ENCODE results near the gene DPP6. TPM values are rescaled to one million over a fixed set of nuclear protein-coding genes. Genes with fewer than 3 reads are reported as not detected.
A peak's percentile ranks its signal among the peaks of the same experiment; 100 is the strongest.
"Not testable (repeated sequence)": the region's sequence is repeated elsewhere in the genome, so short reads cannot be mapped to it uniquely, and the experiment has no call there.

Gene DPP6
- polyA plus RNA-seq (2013, experiment 1 of 2): 0.98 TPM
- polyA plus RNA-seq (2013, experiment 2 of 2): 1.0 TPM

DNA sequence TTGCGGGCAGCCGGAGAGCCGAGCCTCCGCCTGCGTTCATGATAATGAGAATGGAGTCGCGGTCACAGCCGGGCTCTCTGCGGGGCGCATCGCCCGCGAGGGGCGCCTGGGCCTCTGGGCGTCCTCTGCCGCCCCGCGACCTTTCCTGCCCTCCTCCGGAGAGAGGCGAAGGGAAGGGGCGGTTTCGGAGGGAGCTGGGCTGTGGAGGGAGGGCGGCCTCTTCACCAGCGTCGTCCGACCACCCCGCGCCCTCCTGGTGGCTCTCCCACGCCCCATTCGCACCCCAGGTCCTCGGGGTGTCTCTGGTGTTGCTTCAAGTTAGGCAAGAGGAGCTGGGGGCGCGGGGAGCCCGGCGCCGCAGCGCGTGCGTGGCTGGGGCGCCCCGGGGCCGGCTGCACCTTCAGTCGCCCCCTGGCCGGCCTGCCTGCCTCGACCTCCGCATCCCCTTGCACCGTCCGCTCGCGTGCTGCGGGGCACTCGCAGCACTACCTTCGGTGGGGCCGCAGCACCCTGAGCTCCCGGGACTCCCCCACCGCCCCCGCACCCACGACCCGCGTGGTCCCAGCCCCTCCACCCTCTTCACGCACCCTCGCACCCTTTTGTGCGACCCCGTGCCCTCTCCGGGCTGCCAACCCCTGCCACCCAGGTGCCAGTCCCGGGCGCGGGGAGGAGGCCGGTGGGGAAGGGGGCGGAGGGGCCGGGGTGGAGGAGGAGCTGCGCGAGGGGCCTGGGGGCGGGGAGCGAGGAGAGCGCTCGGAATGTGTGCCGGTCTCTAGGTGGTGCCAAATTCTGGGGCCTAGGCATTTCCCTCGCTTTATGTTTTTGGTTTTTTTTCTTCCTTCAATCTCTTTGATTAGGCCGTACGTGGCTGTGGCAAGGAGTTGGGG lies at the start of gene DPP6:
DPP6 (plus strand) TSS at position 756 of the 887 bp plus-strand sequence.
- not testable (repeated sequence) for H4K5ac ChIP-seq (ENCODE audit: low read length); H2AK5ac ChIP-seq (ENCODE audit: low read length); H2BK15ac ChIP-seq (replicated peaks; ENCODE audit: low read depth); H3K4me2 ChIP-seq (ENCODE audit: low read length); H2BK5ac ChIP-seq (ENCODE audit: low read length); H3K27me3 ChIP-seq (ENCODE audit: insufficient read depth, low read length, poor library complexity); H3K56ac ChIP-seq (ENCODE audit: low read length); H4K8ac ChIP-seq (ENCODE audit: low read depth, low read length); H3K4me3 ChIP-seq (ENCODE audit: low read length); H3K79me2 ChIP-seq (ENCODE audit: control insufficient read depth, insufficient read depth, low read length); H3K4ac ChIP-seq (ENCODE audit: low read depth, low read length); H3K4me1 ChIP-seq (ENCODE audit: control insufficient read depth, low read depth, low read length); H3K27ac ChIP-seq (ENCODE audit: low read depth, low read length); H3K23ac ChIP-seq (ENCODE audit: low read length); H3K36me3 ChIP-seq (ENCODE audit: control insufficient read depth, insufficient read depth, low read length); H2BK120ac ChIP-seq (ENCODE audit: low read depth, low read length); H3K18ac ChIP-seq (ENCODE audit: low read length); H3K79me1 ChIP-seq (ENCODE audit: low read length)
- WGBS (ENCODE audit: extremely low coverage, insufficient coverage, low lambda C conversion rate): no CpG with 5 or more reads among the region's 81 CpGs
- DNase-seq: peak; percentile 37
- H3K9ac ChIP-seq (ENCODE audit: low read length): peak within 1 kb of the TSS; percentile 36

DNA sequence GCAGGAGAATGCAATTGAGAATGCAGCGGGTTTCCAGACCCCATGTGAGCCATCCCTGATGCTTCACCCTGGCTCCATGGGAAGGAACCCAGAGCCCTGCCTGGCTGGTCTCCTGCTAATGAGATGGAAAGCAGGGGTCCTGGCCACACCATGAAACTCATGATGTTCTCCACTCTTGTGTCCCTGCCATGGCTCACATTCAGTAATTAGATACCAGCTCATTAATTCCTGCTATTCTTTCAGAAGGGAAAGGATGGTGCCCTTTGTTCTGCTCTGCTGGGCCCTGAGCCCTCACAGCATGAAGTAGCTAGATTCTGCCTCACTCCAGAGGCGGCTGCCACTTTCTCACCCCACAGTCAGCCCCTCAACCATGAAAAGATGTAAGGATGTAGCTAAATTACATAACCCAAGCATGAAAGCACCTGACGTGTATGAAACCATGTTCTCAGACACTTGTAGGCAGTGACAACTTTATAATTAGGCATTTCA lies 42.7 kb upstream of the DPP6 start:
- not testable (repeated sequence) for H3K36me3 ChIP-seq (ENCODE audit: control insufficient read depth, insufficient read depth, low read length); H3K79me2 ChIP-seq (ENCODE audit: control insufficient read depth, insufficient read depth, low read length); H3K79me1 ChIP-seq (ENCODE audit: low read length); H3K23ac ChIP-seq (ENCODE audit: low read length); H3K4me3 ChIP-seq (ENCODE audit: low read length); H3K56ac ChIP-seq (ENCODE audit: low read length); DNase-seq; H2BK120ac ChIP-seq (ENCODE audit: low read depth, low read length); H4K5ac ChIP-seq (ENCODE audit: low read length); H2BK5ac ChIP-seq (ENCODE audit: low read length); H2AK5ac ChIP-seq (ENCODE audit: low read length); H3K4me1 ChIP-seq (ENCODE audit: control insufficient read depth, low read depth, low read length); H3K18ac ChIP-seq (ENCODE audit: low read length); H3K4ac ChIP-seq (ENCODE audit: low read depth, low read length); H2BK15ac ChIP-seq (replicated peaks; ENCODE audit: low read depth); H3K27ac ChIP-seq (ENCODE audit: low read depth, low read length); H4K8ac ChIP-seq (ENCODE audit: low read depth, low read length); H3K4me2 ChIP-seq (ENCODE audit: low read length); H3K9ac ChIP-seq (ENCODE audit: low read length); H3K27me3 ChIP-seq (ENCODE audit: insufficient read depth, low read length, poor library complexity)
- WGBS (ENCODE audit: extremely low coverage, insufficient coverage, low lambda C conversion rate): no CpG with 5 or more reads among the region's 3 CpGs

DNA sequence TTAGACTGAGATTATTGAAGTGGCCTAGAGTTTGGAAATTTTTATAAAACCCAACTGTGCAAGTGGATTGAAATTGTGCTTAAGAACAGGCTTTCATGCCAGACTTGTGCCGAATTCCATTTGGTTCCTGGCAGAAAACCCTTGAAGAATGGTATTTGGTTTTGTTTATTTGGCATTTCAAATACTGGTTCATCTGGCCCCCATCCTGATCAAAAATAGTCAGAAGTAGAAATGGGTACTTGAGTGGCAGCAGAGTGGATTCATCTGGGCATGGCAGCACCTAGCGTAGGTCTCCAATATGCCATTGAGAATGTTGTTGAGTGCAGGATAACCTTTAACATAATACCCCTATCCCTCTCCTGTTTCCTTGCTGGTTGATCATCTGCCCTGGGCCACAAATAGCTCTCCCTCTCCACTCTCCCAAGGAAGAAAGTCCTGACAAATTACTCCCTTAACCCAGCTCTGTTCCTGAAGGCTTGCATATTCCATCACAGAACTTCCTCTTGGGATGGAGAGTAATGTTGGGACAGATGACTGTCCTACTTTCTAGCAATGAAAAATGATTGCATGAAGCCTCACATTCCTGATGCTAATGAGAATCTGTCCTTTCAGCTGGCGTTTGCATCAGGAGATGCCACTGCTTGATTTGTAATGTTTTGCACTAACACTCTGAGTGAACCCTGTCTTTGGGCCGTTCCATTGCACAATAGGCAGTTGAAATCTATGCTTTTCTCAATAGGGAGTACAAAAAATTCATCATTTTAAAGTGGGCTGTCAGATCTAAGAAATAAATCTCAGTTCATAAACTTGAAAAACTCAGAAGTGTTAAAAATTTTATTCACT lies 41.3 kb upstream of the DPP6 start:
- H3K4me2 ChIP-seq (ENCODE audit: low read length); H3K27ac ChIP-seq (ENCODE audit: low read depth, low read length); H3K4me1 ChIP-seq (ENCODE audit: control insufficient read depth, low read depth, low read length): not testable (repeated sequence)

DNA sequence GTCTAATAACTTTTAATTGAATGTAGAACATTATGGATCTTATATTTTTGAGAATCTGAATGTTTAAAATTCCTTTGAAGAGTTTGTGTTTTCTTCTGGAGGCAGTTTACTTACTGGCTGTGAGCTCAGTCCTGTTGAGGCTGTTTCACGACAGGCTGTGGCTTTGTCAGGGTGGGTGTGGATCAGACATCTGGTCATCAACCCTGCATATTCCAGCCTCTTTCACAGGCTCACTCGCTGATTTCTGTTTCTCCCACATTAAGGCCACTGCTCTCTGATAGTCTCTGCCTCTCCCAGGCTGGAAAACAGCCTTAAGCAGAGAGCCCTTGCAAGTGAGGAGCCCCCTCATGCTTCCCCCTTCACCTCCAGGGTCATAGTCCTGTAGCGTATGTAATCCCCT lies 39.4 kb upstream of the DPP6 start:
- not testable (repeated sequence) for H3K9ac ChIP-seq (ENCODE audit: low read length); H3K23ac ChIP-seq (ENCODE audit: low read length); H3K18ac ChIP-seq (ENCODE audit: low read length); H2BK15ac ChIP-seq (replicated peaks; ENCODE audit: low read depth); H3K56ac ChIP-seq (ENCODE audit: low read length); H3K4me3 ChIP-seq (ENCODE audit: low read length); H3K79me2 ChIP-seq (ENCODE audit: control insufficient read depth, insufficient read depth, low read length); H3K36me3 ChIP-seq (ENCODE audit: control insufficient read depth, insufficient read depth, low read length); H2BK5ac ChIP-seq (ENCODE audit: low read length); H3K4ac ChIP-seq (ENCODE audit: low read depth, low read length); H3K4me2 ChIP-seq (ENCODE audit: low read length); H3K4me1 ChIP-seq (ENCODE audit: control insufficient read depth, low read depth, low read length); H3K27me3 ChIP-seq (ENCODE audit: insufficient read depth, low read length, poor library complexity); H3K27ac ChIP-seq (ENCODE audit: low read depth, low read length); H4K8ac ChIP-seq (ENCODE audit: low read depth, low read length); H2BK120ac ChIP-seq (ENCODE audit: low read depth, low read length); H4K5ac ChIP-seq (ENCODE audit: low read length); H3K79me1 ChIP-seq (ENCODE audit: low read length); DNase-seq; H2AK5ac ChIP-seq (ENCODE audit: low read length)
- no CpG with 5 or more reads among the region's 3 CpGs for WGBS (ENCODE audit: extremely low coverage, insufficient coverage, low lambda C conversion rate)

More for the DNA sequence above, 41.3 kb upstream of the DPP6 start:
- not testable (repeated sequence) for H3K79me1 ChIP-seq (ENCODE audit: low read length); H3K4me3 ChIP-seq (ENCODE audit: low read length); H3K23ac ChIP-seq (ENCODE audit: low read length); H3K18ac ChIP-seq (ENCODE audit: low read length); H3K36me3 ChIP-seq (ENCODE audit: control insufficient read depth, insufficient read depth, low read length); H2BK5ac ChIP-seq (ENCODE audit: low read length); H3K27me3 ChIP-seq (ENCODE audit: insufficient read depth, low read length, poor library complexity); H4K8ac ChIP-seq (ENCODE audit: low read depth, low read length); H3K4ac ChIP-seq (ENCODE audit: low read depth, low read length); H4K5ac ChIP-seq (ENCODE audit: low read length); H3K56ac ChIP-seq (ENCODE audit: low read length); H2BK15ac ChIP-seq (replicated peaks; ENCODE audit: low read depth); H2AK5ac ChIP-seq (ENCODE audit: low read length); DNase-seq; H3K79me2 ChIP-seq (ENCODE audit: control insufficient read depth, insufficient read depth, low read length); H3K9ac ChIP-seq (ENCODE audit: low read length); H2BK120ac ChIP-seq (ENCODE audit: low read depth, low read length)
- no CpG with 5 or more reads among the region's 4 CpGs for WGBS (ENCODE audit: extremely low coverage, insufficient coverage, low lambda C conversion rate)

DNA sequence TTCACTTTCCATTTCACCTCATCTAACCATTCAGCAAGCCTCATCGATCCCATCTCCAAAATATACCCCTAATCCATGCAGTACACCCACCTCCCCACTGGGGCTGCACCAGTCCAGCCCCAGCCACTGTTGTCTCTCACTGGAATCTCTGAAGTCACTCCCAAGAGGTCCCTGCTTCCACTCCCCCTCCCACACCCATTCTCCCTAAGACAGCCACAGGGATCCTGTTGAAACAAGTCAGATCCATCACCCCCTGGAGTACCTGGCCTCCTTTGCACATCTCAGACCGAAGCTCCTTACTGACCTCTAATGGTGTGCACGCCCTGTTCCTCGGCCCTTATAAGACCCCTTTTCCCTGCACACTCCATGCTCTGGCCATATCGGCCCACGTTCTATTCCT lies 36.6 kb upstream of the DPP6 start:
- peak; percentile 35 for DNase-seq
- H4K8ac ChIP-seq (ENCODE audit: low read depth, low read length); H3K4me1 ChIP-seq (ENCODE audit: control insufficient read depth, low read depth, low read length); H3K4me2 ChIP-seq (ENCODE audit: low read length); H3K79me1 ChIP-seq (ENCODE audit: low read length); H3K56ac ChIP-seq (ENCODE audit: low read length); H4K5ac ChIP-seq (ENCODE audit: low read length); H2AK5ac ChIP-seq (ENCODE audit: low read length); H3K79me2 ChIP-seq (ENCODE audit: control insufficient read depth, insufficient read depth, low read length); H3K4me3 ChIP-seq (ENCODE audit: low read length); H3K36me3 ChIP-seq (ENCODE audit: control insufficient read depth, insufficient read depth, low read length); H3K9ac ChIP-seq (ENCODE audit: low read length); H2BK5ac ChIP-seq (ENCODE audit: low read length); H3K18ac ChIP-seq (ENCODE audit: low read length); H3K23ac ChIP-seq (ENCODE audit: low read length); H2BK15ac ChIP-seq (replicated peaks; ENCODE audit: low read depth); H3K27me3 ChIP-seq (ENCODE audit: insufficient read depth, low read length, poor library complexity); H2BK120ac ChIP-seq (ENCODE audit: low read depth, low read length); H3K27ac ChIP-seq (ENCODE audit: low read depth, low read length); H3K4ac ChIP-seq (ENCODE audit: low read depth, low read length): not testable (repeated sequence)
- WGBS (ENCODE audit: extremely low coverage, insufficient coverage, low lambda C conversion rate): no CpG with 5 or more reads among the region's 6 CpGs
